HG03175 (cell line): ENCODE results near the gene GJA3.

Experiments used
- ATAC-seq: cut with Tn5 transposase; IDR thresholded peaks from one replicate; pipeline ENCODE4 v1.9.1; 2021; ENCODE audit warnings: mild to moderate bottlenecking, moderate library complexity; ENCODE audit not compliant: unreplicated experiment

GJA3 gene

GRCh38 chr13:20130012-20130411 lies 30.8 kb downstream of the GJA3 start:
- ATAC-seq, result no peak

DNA sequence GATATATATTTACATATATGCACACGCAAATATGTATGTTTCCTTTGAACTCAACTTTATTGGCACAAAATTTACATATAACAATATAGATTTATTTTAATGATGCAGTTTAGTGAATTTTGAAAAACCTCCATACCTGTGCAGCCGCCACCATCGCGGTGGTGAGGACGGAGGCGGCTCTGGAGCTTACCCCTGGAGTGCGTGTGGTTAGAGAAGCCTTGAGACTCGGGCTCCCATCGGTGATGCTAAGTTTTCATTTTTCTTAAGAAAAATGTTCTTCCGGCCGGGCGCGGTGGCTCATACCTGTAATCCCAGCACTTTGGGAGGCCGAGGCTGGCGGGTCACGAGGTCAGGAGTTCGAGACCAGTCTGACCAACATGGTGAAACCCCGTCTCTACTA lies 31.8 kb downstream of the GJA3 start:
- no peak for ATAC-seq

- ATAC-seq, result no peak
Observed at GRCh38 chr13:20128459-20128931, 32.4 kb downstream of the GJA3 start.

GRCh38 chr13:20127562-20128458 lies 33.0 kb downstream of the GJA3 start:
- peak; percentile 63 for ATAC-seq

GRCh38 chr13:20127262-20127561 lies 33.6 kb downstream of the GJA3 start:
- peak; percentile 15 for ATAC-seq

DNA sequence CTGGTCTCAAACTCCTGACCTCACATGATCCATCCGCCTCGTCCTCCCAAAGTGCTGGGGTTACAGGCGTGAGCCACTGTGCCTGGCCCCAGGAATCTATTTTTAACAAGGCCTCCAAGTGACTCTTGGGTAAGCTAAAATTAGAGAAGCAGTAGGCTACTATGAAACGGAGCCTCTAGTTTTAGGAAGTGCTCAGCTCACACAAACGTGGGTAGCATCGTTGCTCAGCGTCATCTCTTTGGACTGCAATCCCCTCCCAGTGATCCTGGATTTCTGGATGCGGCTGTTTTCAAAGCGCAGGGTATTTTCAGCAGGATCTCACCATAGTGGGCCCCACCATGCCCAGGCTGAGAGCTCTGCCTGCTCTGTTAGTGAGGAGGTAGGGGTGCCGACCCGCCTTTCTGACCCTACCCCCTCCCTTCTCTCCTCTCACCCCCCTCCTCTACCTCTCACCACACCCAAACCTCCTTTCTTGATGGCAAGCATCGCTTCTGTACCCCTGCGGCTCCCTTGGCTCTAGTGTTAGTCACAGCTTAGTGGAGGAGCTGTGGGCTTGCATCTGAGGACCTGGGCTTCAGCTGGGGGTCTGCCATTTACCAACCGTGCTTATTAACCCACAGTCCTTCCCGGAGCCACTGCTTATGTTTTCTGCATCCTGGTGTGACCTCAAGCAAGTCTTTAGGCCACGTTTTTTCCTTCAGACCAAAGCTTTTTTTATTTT lies 34.2 kb downstream of the GJA3 start:
- no peak for ATAC-seq

DNA sequence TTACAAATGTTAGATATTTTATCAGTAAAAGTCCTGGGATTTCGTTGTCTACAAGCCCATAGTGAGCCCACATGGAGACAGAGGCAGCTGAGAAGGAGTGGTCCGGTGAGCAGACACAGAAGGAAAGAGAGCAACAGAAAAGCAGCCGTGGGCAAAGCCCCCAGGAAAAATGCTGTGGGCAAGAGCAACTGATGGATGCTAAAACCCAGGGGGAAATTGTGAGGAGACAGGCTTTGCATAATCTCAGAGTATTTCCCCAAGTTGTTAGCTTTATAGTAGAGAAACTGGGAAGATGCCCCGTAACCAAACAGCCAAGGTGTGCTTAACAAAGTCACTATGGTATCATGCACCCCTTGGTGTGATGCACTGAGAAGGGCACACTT lies 35.1 kb downstream of the GJA3 start:
- no peak for ATAC-seq

GRCh38 chr13:20125129-20125782 lies 35.6 kb downstream of the GJA3 start:
- ATAC-seq, result no peak

DNA sequence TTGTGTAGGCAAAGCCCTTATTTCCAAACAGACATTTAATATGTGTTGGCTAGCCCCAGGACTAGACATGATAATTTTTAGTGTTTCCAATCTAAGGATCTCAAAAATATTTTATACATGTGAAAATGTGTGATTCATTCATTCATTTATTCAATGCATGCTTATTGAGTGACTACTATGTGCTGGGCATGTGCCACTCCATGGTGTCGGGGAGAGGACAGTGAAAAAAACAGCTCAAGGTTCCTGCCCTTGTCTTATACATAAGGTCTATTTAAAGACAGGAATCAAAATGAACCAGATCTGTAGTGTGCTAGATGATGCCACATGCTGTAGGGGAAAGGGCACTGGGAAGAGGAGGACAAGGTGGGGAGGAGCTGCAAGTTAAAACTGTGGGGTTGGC lies 36.5 kb downstream of the GJA3 start:
- no peak for ATAC-seq

DNA sequence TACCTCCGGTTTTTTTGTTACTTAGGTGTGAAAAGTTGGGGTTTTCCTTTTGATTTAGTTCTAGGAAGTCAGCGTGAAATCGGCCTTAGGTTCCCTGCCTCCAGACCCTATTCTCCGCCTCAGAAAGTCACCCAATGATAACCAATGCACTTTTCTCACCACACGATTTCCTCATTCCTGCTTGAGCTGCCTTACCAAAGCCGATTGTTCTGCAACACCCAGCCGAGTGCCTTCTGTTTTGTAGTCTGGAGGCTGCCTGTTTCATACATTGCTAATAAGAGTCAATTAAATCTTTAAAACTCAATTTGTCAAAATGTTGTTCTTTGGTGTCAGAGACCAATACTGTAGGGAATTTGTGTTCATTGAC lies 39.7 kb downstream of the GJA3 start:
- ATAC-seq, result no peak

- ATAC-seq, result no peak
Observed at GRCh38 chr13:20119960-20120359, 40.9 kb downstream of the GJA3 start.

GRCh38 chr13:20118268-20119140 lies 42.3 kb downstream of the GJA3 start:
- no peak for ATAC-seq

- no peak for ATAC-seq
Observed at GRCh38 chr13:20116213-20116612, 44.6 kb downstream of the GJA3 start.

- no peak for ATAC-seq
Observed at GRCh38 chr13:20114066-20114610, 46.7 kb downstream of the GJA3 start.

DNA sequence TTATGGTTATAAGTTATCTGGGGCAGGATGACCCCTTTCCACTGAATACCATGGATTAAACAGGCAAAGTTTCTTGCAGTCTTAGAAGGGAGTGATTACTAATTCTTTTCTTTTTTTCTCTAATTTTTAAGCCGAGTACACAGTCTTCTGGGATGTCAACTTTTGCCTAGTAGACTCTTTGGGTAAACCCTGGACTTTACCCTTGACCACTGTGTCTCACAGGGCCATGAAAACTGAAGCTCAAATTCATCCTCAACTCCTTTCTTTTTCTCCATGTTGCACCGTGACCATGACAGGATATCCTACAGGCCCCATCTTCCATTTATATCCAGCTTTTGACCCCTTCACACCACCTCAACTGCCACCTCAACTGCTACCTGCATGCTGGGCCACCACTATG lies 51.8 kb downstream of the GJA3 start:
- no peak for ATAC-seq

DNA sequence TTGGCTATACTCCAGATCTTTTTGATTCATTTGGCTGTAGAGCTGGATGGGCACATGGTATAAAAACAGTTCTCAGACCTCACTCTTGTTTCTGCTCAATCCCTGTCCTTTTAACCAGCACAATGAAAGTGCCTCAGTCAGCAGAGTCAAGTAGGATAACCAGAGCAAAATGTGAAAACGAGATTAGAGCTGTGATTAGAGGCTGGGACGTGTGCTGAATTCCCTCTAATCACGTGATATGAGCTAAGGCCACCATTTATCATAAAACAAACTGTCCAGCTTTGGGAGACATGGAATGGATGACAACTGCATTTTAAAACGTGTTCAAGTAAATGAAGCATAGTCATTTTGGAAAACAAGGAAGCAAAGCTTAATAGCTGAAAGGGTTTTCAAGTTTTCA lies 54.1 kb downstream of the GJA3 start:
- ATAC-seq, result no peak

DNA sequence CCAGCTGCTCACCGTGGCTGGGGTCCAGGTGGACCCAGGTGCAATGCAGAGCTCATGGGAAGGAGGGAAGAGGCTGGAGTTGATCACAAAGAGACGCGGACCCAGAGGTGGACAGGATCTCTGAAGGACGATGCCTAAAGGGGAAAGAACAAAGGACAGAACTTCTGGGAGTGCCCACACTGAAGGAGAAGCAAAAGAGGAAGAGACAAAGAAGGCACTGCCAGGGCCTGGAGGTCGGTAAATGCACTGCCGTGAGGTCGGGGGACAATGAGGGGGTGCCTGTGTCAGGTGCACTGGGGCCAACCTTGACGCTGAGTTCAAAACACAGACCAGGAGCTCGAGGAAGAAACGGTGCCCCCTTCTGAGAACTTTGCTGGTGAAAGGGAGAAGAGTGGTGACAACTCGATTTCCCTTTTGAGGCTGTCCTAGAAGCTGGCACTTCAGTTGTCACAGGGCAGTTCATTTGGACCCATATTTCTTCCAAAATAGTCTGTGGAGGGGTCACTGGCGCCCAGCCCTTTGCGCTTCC lies 55.6 kb downstream of the GJA3 start:
- ATAC-seq, result no peak

DNA sequence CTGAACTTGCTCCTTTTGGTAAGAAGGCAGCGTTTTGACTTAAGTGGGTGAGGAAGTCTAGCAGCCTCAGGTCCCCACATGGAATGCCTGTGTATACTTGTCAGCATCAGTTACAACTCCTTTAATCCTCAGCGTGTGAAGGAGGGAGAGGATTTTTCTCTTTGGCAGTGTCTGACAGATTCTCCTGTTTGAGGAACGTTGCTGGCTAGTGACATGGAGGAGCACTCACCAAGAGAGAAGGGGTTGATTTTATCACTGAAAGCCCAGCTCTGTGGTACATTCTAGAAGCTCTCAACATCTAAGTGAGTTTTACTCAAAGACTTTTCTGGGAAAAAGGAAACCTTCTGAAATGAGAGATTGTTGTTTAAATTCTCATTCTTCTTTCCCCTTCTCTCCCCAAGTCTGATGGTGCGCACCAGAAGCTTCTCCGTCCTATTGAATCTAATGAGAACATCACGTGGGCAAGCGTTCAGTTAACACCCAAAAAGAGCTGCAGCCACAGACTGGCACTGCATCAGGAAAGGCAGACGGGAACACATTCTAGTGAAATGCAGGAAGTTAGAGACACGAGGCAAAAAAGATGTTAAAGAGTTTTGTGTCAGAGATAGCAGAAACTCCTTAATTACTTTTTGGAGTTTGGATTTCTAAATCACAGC lies 58.2 kb downstream of the GJA3 start:
- ATAC-seq, result no peak

- ATAC-seq, result no peak
Observed at GRCh38 chr13:20101467-20102316, 59.2 kb downstream of the GJA3 start.
